Measurements from ENCODE around the gene UBE2J2. TPM values are rescaled to one million over a fixed set of nuclear protein-coding genes. Genes with fewer than 3 reads are reported as not detected.

The UBE2J2 gene
- total RNA-seq, 1 donor from 2014 or later = 52.0 TPM

GRCh38 chr1:1222575-1223225 is 51.0 kb downstream of the UBE2J2 start:
- TF ChIP-seq CTCF (IDR thresholded peaks at IDR 0.05) = no peak
- H3K4me3 Mint-ChIP-seq (ENCODE audit: unreplicated experiment) = no peak overlapping the region
- H3K36me3 Mint-ChIP-seq (ENCODE audit: low read depth) = peaks cover 26% of the 10 kb centered on the region
- H3K9me3 Mint-ChIP-seq (ENCODE audit: low read depth) = no peaks in the 10 kb centered on the region
- no peaks in the 10 kb centered on the region for H3K4me1 Mint-ChIP-seq (ENCODE audit: low read depth)
- no peaks in the 10 kb centered on the region for H3K27me3 Mint-ChIP-seq (ENCODE audit: low read depth)
- DNase-seq (ENCODE audit: low spot score) = no peak
- no peak overlapping the region for H3K27ac Mint-ChIP-seq (ENCODE audit: unreplicated experiment)

DNA sequence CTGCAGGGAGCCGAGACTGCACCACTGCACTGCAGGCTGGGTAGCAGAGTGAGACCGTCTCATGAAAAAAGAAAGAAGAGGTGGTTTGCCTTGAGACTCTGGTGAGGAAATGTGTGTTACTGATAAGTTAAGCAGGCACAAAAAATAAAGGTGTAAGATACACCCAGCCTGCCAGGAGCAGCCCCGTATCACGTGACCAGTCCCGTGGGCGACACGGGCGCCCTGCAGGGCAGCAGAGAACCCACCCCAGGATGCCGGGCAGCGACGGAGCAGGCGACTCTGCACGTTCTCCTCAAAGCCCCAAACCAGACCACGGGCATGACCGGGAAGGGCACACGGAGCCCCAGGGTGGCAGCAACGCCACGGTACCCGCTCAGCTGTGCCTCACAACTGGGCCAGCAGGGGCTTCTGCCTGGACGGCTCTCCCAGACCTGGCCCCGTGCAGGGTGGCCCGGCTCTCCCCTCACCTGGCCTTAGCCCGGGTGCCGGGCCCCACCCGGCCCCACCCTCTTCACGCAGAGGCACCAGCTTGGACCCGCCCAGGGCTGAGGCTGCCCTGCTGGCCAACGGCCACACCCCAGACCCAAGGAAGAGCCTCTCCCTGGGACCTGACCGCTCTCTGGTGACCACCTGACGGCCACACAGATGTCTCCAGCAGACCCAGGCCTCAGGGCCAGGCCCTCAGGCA is 51.6 kb downstream of the UBE2J2 start:
- no peaks in the 10 kb centered on the region for H3K4me1 Mint-ChIP-seq (ENCODE audit: low read depth)

GRCh38 chr1:1220197-1220596 is 53.5 kb downstream of the UBE2J2 start:
- no peak for DNase-seq (ENCODE audit: low spot score)
- Mint-ChIP-seq H3K9me3 (ENCODE audit: low read depth) (no peaks in the 10 kb centered on the region), H3K4me1 (ENCODE audit: low read depth) (no peaks in the 10 kb centered on the region), H3K27me3 (ENCODE audit: low read depth) (no peaks in the 10 kb centered on the region), H3K27ac (ENCODE audit: unreplicated experiment) (no peak overlapping the region), H3K4me3 (ENCODE audit: unreplicated experiment) (no peak overlapping the region), H3K36me3 (ENCODE audit: low read depth) (peaks cover 23% of the 10 kb centered on the region)
- TF ChIP-seq CTCF (IDR thresholded peaks at IDR 0.05) = no peak

More for the DNA sequence above, 51.6 kb downstream of the UBE2J2 start:
- Mint-ChIP-seq H3K36me3 (ENCODE audit: low read depth) (peaks cover 26% of the 10 kb centered on the region), H3K27me3 (ENCODE audit: low read depth) (no peaks in the 10 kb centered on the region), H3K27ac (ENCODE audit: unreplicated experiment) (no peak overlapping the region), H3K4me3 (ENCODE audit: unreplicated experiment) (no peak overlapping the region), H3K9me3 (ENCODE audit: low read depth) (no peaks in the 10 kb centered on the region)
- TF ChIP-seq CTCF (IDR thresholded peaks at IDR 0.05) = no peak
- DNase-seq (ENCODE audit: low spot score) = no peak

DNA sequence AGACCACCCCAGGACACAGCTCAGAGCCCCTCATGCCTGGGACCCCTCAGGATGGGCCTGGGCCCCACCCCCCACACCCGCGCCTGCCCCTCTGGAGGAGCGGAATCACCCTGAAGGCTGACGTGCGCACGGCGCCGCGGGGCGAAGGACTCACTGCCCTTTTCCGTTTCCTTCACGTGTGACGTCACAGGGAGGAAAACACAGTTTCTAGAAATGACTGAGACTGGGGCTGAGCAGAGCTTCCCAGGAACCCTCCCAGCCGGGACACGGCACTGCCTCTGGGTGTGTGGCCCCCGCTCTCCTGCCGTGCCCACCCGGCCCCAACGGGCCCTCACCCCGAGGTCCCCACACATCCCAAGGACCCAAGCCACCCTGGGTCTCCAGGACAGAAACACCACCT is 54.3 kb downstream of the UBE2J2 start:
- no peak for DNase-seq (ENCODE audit: low spot score)
- H3K9me3 Mint-ChIP-seq (ENCODE audit: low read depth) = no peaks in the 10 kb centered on the region
- H3K4me3 Mint-ChIP-seq (ENCODE audit: unreplicated experiment) = no peak overlapping the region
- H3K36me3 Mint-ChIP-seq (ENCODE audit: low read depth) = peaks cover 23% of the 10 kb centered on the region
- no peak for TF ChIP-seq CTCF (IDR thresholded peaks at IDR 0.05)
- no peaks in the 10 kb centered on the region for H3K27me3 Mint-ChIP-seq (ENCODE audit: low read depth)
- no peaks in the 10 kb centered on the region for H3K4me1 Mint-ChIP-seq (ENCODE audit: low read depth)
- no peak overlapping the region for H3K27ac Mint-ChIP-seq (ENCODE audit: unreplicated experiment)

GRCh38 chr1:1218524-1219200 is 55.0 kb downstream of the UBE2J2 start:
- Mint-ChIP-seq H3K27ac (ENCODE audit: unreplicated experiment) (no peak overlapping the region), H3K4me1 (ENCODE audit: low read depth) (no peaks in the 10 kb centered on the region), H3K27me3 (ENCODE audit: low read depth) (no peaks in the 10 kb centered on the region), H3K36me3 (ENCODE audit: low read depth) (peaks cover 21% of the 10 kb centered on the region), H3K9me3 (ENCODE audit: low read depth) (no peaks in the 10 kb centered on the region), H3K4me3 (ENCODE audit: unreplicated experiment) (no peak overlapping the region)
- DNase-seq (ENCODE audit: low spot score) = no peak
- no peak for TF ChIP-seq CTCF (IDR thresholded peaks at IDR 0.05)

All from chondrocyte (in vitro differentiated cells).